Gastroesophageal sphincter (tissue), 4 donors: ENCODE results near the gene ZCWPW1. TPM values are rescaled to one million over a fixed set of nuclear protein-coding genes. Genes with fewer than 3 reads are reported as not detected.

Experiments
- ATAC-seq: fragments of 150-250 bp; one replicate; pipeline ENCODE4 v1.9.1; 2016; ENCODE audit warnings: mild to moderate bottlenecking, moderate library complexity
- H3K27ac ChIP-seq, 4 donors: fragments of 200-600 bp; sonication (generic) in 3 of 4; 1 replicate in 3 of 4; 2 replicates in 1 of 4; pipeline ENCODE4 v1.5.1; 2016 to 2019
- H3K27me3 ChIP-seq: fragments of 200-600 bp; sonication (generic); one replicate; pipeline ENCODE4 v1.5.1; 2019
- H3K36me3 ChIP-seq, 2 donors: fragments of 200-600 bp; sonication (generic); one replicate each; pipeline ENCODE4 v1.5.1; 2019; ENCODE audit warnings: control low read depth in 1 of 2
- H3K4me1 ChIP-seq, 3 donors: fragments of 200-600 bp; sonication (generic); 1 replicate in 2 of 3; 2 replicates in 1 of 3; pipeline ENCODE4 v1.5.1; 2016 to 2019; ENCODE audit warnings: control low read depth in 2 of 3
- H3K4me3 ChIP-seq, 2 donors: fragments of 200-600 bp; sonication (generic); one replicate each; pipeline ENCODE4 v1.5.1; 2019; ENCODE audit warnings: mild to moderate bottlenecking in 1 of 2, moderate library complexity in 1 of 2
- H3K9me3 ChIP-seq, 3 donors: fragments of 200-600 bp; sonication (generic); one replicate each; pipeline ENCODE4 v1.5.1; 2017 to 2019; ENCODE audit warnings: control low read depth in 2 of 3
- CTCF ChIP-seq, 4 experiments: fragments of 200-600 bp in 2 of 4; fragments of 450-650 bp in 2 of 4; sonication (generic) in 1 of 4; IDR thresholded peaks; one replicate each; pipeline ENCODE4 v1.5.1; 2017 to 2019; ENCODE audit warnings: antibody characterized with exemption in 4 of 4, mild to moderate bottlenecking in 2 of 4, moderate library complexity in 2 of 4
- EP300 ChIP-seq: sonication (generic); formaldehyde crosslinking; IDR thresholded peaks from one replicate; pipeline ENCODE4 v1.6.1; 2017; ENCODE audit warnings: antibody characterized with exemption, mild to moderate bottlenecking
- POLR2A ChIP-seq, 2 donors: fragments of 450-650 bp; IDR thresholded peaks; one replicate each; pipeline ENCODE4 v1.6.1; 2017; ENCODE audit warnings: antibody characterized with exemption in 2 of 2, mild to moderate bottlenecking in 2 of 2, moderate library complexity in 1 of 2
- POLR2AphosphoS5 ChIP-seq: sonication (generic); formaldehyde crosslinking; IDR thresholded peaks from one replicate; pipeline ENCODE4 v1.6.1; 2017; ENCODE audit warnings: antibody characterized with exemption
- WGBS, 2 donors: methylation state at CpG; one replicate each; pipeline ENCODE4 v1.1.5; 2018; ENCODE audit warnings: low coverage in 1 of 2; 5-methylcytosine and 5-hydroxymethylcytosine counted together
- total RNA-seq, 4 donors: library from RNA; depleted of rRNA; stranded (reverse); fragments of >200 nt; gene quantifications; one replicate each; pipeline ENCODE4 v1.1.0, GENCODE V29; 2016

The ZCWPW1 gene
- total RNA-seq, 4 donors from 2014 or later, result 4.9 to 8.2 (median 5.8) TPM

GRCh38 chr7:100469227-100470044 lies 40.9 kb upstream of the ZCWPW1 start:
- Histone ChIP-seq H3K27ac (peak overlapping the region in 3 of 4 donors; percentile 42 to 74 (median 67)), H3K4me3 (no peak overlapping the region), H3K4me1 (peaks cover 3 to 92% (median 33%) of the 10 kb centered on the region in 3 donors), H3K36me3 (peaks cover 0 to 71% of the 10 kb centered on the region in 2 donors), H3K27me3 (no peaks in the 10 kb centered on the region), H3K9me3 (no peaks in the 10 kb centered on the region)
- peak; percentile 82 for ATAC-seq
- TF ChIP-seq POLR2AphosphoS5 (peak; percentile 5), POLR2A (IDR thresholded peaks at IDR 0.05) (no peak), EP300 (no peak), CTCF (IDR thresholded peaks at IDR 0.05) (peak in 3 of 4 experiments; percentile 94 to 99 (median 99))
- WGBS, 2 donors, result 0 to 7% methylated on average over 2 to 8 of the region's 13 CpGs

- 0% methylated on average over 2 of the region's 22 CpGs; no CpG with 5 or more reads in 1 of the 2 donors for WGBS, 2 donors
- Histone ChIP-seq H3K9me3 (no peaks in the 10 kb centered on the region), H3K27me3 (no peaks in the 10 kb centered on the region), H3K27ac (peak overlapping the region in 2 of 4 donors; percentile 64 to 75), H3K4me3 (peak overlapping the region in 1 of 2 donors; percentile 38), H3K4me1 (peaks cover 3 to 83% (median 25%) of the 10 kb centered on the region in 3 donors), H3K36me3 (peaks cover 0 to 61% of the 10 kb centered on the region in 2 donors)
- ATAC-seq, result no peak
- TF ChIP-seq CTCF (IDR thresholded peaks at IDR 0.05) (no peak), POLR2AphosphoS5 (peak; percentile 5)
Observed at GRCh38 chr7:100467638-100468373, 39.3 kb upstream of the ZCWPW1 start.

GRCh38 chr7:100466653-100467605 lies 38.4 kb upstream of the ZCWPW1 start:
- peaks cover 0 to 59% of the 10 kb centered on the region in 2 donors for H3K36me3 ChIP-seq
- ATAC-seq, result no peak
- H3K4me1 ChIP-seq, result peaks cover 3 to 74% (median 19%) of the 10 kb centered on the region in 3 donors

More at GRCh38 chr7:100466653-100467605, 38.4 kb upstream of the ZCWPW1 start:
- no peaks in the 10 kb centered on the region for H3K27me3 ChIP-seq
- H3K27ac ChIP-seq, result peak overlapping the region in 3 of 4 donors; percentile 60 to 75 (median 64)
- H3K9me3 ChIP-seq, result no peaks in the 10 kb centered on the region
- TF ChIP-seq EP300 (no peak), CTCF (IDR thresholded peaks at IDR 0.05) (no peak)
- peak overlapping the region in 1 of 2 donors; percentile 38 for H3K4me3 ChIP-seq
- 56 to 64% methylated on average over 4 to 8 of the region's 32 CpGs for WGBS, 2 donors
